OCI-LY1 (cell line): Measurements from ENCODE around the gene GNRH2.

ENCODE experiments used
- EZH2 ChIP-seq: fragments of 200-600 bp; sonication (generic), shearing (Covaris generic); IDR thresholded peaks from 2 replicates; pipeline ENCODE4 v1.8.0; 2017; ENCODE audit warnings: borderline replicate concordance, mixed run types, mild to moderate bottlenecking, antibody characterized with exemption, low read length, moderate library complexity, mixed read lengths
- TF ChIP-seq, protein P1 (sequence below): fragments of 200-600 bp; sonication (generic), shearing (Covaris generic); IDR thresholded peaks from 2 replicates; pipeline ENCODE4 v1.5.1; 2017; ENCODE audit warnings: mild to moderate bottlenecking, antibody characterized with exemption, low read length, moderate library complexity, mixed read lengths

DNA sequence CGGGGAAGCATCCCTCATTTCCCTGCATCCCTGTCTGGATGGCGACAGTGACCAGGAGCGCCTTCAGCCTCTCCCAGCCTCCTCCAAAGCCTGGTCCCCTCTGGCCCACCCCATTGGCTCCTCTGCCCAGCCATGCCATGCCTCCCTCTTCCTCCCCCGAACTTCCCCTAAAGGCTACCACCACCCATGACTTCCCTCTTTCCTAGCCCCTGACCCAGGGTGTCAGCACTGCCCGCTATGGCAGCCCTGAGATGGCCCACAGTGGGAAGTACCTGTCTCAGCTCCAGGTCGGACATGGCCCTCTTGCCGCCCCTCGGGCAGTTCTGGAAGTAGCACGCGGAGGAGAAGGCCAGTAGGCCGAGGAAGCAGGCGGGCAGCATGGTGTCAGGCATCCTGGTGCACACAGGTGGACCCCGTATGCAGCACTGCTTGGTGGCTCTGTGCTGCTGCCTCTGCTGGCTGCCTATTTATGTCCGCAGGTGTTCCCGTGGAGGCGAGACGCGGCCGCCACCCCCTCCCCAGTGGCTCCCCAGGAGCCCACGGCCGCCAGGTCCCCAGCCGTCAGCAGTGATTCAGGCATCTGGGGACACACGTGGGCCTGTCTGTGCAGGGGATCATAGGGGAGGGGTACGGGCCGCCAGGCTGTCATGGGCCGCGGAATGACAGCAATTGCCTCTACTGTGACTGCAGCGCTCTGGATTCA is 41.0 kb downstream of the GNRH2 start, which contains the start of gene AVP:
- TF ChIP-seq, protein P1, sequence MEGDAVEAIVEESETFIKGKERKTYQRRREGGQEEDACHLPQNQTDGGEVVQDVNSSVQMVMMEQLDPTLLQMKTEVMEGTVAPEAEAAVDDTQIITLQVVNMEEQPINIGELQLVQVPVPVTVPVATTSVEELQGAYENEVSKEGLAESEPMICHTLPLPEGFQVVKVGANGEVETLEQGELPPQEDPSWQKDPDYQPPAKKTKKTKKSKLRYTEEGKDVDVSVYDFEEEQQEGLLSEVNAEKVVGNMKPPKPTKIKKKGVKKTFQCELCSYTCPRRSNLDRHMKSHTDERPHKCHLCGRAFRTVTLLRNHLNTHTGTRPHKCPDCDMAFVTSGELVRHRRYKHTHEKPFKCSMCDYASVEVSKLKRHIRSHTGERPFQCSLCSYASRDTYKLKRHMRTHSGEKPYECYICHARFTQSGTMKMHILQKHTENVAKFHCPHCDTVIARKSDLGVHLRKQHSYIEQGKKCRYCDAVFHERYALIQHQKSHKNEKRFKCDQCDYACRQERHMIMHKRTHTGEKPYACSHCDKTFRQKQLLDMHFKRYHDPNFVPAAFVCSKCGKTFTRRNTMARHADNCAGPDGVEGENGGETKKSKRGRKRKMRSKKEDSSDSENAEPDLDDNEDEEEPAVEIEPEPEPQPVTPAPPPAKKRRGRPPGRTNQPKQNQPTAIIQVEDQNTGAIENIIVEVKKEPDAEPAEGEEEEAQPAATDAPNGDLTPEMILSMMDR = no peak
- TF ChIP-seq EZH2 = no peak
